HFF-Myc (cell line): ENCODE data around the gene NES.

ENCODE experiments used
- DNase-seq: peaks from one replicate; pipeline ENCODE4 v3.0.0-alpha.2; 2011; ENCODE audit warnings: low read depth; ENCODE audit errors: extremely low read depth
- H3K4me3 ChIP-seq: replicated peaks from 2 replicates; pipeline ENCODE4 v1.5.1; 2011; ENCODE audit warnings: low read depth, mild to moderate bottlenecking, control low read depth, low read length
- TF ChIP-seq, protein P1 (sequence below): IDR thresholded peaks from 2 replicates; pipeline ENCODE4 v1.5.1; 2012; ENCODE audit warnings: mild to moderate bottlenecking, low read depth, low read length, control low read depth; ENCODE audit errors: missing control alignments

NES gene

DNA sequence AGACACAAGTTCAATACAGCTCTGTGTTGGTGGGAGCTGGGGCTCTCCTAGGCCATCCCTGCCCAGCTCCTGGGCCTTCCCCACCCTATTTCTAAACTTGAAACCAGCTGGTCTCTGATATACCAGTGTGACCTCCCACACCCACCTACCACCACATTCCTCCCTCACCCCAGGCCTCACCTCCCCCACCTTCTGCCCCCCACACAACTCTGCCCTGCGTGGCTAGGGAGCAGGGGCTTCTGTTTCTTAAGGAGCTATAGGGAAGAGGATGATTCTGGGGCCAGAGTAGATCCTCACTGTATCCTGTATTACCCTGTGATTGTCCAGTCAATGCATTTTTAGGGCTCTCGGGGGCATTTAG, 16.5 kb downstream of the NES start:
- no peak for DNase-seq
- TF ChIP-seq, protein P1, sequence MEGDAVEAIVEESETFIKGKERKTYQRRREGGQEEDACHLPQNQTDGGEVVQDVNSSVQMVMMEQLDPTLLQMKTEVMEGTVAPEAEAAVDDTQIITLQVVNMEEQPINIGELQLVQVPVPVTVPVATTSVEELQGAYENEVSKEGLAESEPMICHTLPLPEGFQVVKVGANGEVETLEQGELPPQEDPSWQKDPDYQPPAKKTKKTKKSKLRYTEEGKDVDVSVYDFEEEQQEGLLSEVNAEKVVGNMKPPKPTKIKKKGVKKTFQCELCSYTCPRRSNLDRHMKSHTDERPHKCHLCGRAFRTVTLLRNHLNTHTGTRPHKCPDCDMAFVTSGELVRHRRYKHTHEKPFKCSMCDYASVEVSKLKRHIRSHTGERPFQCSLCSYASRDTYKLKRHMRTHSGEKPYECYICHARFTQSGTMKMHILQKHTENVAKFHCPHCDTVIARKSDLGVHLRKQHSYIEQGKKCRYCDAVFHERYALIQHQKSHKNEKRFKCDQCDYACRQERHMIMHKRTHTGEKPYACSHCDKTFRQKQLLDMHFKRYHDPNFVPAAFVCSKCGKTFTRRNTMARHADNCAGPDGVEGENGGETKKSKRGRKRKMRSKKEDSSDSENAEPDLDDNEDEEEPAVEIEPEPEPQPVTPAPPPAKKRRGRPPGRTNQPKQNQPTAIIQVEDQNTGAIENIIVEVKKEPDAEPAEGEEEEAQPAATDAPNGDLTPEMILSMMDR, result no peak
- H3K4me3 ChIP-seq, result peak overlapping the region; percentile 49

DNA sequence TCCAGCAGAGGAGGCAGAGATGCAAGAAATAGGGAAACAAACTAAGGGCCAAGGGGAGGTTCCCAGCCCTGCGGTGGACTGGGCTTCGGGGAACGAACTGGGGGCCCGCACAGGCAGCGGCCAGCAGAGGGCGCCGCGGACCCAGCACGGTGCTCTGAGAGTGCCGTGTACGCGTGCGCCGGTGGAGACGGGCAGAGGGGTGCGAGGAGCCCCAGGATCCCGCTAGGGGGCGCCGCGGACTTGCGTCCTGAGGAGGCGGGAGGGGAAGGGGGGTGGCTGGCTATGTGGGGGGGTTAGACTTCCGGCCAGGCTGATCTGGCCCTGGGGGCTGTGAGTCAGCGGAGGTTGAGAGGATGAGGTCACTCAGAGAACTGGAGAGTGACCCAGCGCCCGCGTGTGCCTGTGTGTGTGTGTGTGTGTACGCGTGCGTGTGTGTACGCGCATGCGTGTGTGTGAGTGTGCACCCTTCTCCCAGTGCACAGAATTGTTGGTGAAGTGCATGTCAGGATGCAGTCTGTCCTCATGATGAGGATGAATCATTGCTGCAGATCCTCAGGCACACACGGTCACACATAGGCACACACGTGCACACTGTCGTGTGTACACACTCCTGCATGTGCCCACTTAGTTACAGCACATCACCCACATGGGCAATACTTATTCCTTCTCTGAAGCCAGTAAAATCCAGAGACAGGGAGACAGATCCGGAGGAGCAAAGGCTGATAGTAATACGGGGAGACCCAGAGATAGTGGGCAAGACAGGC, 17.0 kb downstream of the NES start:
- peak overlapping the region; percentile 49 for H3K4me3 ChIP-seq
- DNase-seq, result peak; percentile 92
- TF ChIP-seq, protein P1, result peak; percentile 99

DNA sequence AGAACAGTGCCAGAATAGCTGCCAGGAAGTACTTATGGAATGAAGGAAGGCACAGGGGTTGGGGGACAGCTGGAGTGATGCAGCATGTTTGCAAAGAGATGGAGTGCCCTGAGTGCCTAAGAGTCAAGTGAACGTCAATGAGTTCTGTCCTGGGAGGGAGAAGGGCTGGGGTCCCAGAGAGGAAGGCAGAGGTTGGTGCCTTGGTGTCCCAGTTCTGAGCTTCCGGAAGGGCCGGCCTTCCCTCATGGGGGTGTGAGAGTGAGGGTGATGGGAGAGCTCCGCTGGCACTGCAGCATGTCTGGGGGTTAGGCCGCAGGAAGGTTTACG, 17.6 kb downstream of the NES start:
- no peak for DNase-seq
- peak overlapping the region; percentile 10 for H3K4me3 ChIP-seq
- TF ChIP-seq, protein P1, result no peak

DNA sequence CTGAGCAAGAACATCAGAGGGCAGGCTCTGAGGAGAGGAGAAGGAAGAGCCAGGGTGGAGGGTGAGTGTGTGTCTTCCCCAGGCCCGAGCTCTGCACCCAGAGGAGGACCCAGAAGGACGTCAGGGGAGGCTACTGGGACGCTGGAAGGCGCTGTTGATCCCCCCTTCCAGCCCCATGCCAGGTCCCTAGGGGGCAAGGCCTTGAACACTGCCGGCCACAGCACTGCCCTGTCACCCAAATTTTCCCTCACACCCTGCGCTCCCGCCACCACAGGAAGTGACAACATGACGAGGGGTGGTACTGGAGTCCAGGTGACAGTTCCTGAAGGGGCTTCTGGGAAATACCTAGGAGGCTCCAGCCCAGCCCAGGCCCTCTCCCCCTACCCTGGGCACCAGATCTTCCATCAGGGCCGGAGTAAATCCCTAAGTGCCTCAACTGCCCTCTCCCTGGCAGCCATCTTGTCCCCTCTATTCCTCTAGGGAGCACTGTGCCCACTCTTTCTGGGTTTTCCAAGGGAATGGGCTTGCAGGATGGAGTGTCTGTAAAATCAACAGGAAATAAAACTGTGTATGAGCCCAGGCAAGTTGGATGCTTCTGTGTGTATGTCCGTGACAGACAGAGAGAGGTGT, 18.1 kb downstream of the NES start:
- H3K4me3 ChIP-seq, result peak overlapping the region; percentile 10
- TF ChIP-seq, protein P1, result no peak
- DNase-seq, result no peak

DNA sequence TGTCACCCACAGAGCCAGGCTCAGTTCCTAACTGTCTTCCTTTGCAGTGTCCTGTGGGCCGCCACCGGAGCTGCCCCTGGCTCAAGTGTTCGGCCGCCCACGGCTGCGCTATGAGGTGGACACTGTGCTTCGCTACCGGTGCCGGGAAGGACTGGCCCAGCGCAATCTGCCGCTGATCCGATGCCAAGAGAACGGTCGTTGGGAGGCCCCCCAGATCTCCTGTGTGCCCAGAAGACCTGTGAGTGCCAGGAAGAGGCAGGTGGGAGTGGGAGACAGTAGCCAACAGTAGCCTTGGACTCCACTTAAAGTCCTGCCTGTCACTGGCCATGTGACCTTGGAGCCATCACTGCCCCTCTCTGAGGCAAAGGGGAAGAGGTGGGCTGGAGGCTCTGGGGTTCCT, 18.7 kb downstream of the NES start:
- no peak overlapping the region for H3K4me3 ChIP-seq
- TF ChIP-seq, protein P1, result no peak
- no peak for DNase-seq

DNA sequence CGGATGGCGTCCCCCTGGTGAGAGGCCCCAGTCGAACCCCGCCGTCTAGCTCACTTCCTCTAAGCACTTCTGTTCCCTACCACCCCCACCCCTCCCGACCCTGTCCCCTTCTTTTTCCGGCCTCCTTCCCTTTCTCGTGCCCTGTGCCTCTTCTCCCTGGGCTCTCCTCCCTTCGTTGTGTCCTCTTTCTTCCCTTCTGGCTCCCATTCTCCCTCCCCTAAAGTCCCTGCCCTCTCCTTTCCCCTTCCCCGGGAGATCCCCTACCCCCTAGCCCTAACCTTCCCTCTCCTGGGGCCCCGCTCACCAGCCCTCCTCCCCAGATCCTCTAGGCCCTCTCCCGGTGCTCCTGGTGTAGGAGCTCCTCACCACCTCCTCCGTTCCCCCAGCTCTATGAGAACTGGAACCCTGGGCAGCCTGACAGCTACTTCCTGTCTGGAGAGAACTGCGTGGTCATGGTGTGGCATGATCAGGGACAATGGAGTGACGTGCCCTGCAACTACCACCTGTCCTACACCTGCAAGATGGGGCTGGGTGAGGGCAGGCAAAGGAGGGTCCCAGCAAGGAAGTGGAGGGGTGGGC, 19.4 kb downstream of the NES start:
- TF ChIP-seq, protein P1, result no peak
- no peak overlapping the region; the same call in 1 of the 2 replicates for H3K4me3 ChIP-seq

More for the DNA sequence above, 19.4 kb downstream of the NES start:
- DNase-seq, result no peak
